Prostate gland (tissue), 2 donors: Measurements from ENCODE around the gene SPTLC1.

Source experiments
- CTCF ChIP-seq, 4 experiments: fragments of 200-600 bp in 2 of 4; fragments of 450-650 bp in 2 of 4; sonication (generic) in 2 of 4; IDR thresholded peaks; 1 replicate in 3 of 4; 2 replicates in 1 of 4; pipeline ENCODE4 v1.5.1; 2016 to 2019; ENCODE audit warnings: antibody characterized with exemption in 4 of 4, mild to moderate bottlenecking in 2 of 4, moderate library complexity in 2 of 4
- POLR2A ChIP-seq: fragments of 450-650 bp; IDR thresholded peaks from one replicate; pipeline ENCODE4 v1.6.1; 2016; ENCODE audit warnings: antibody characterized with exemption, mild to moderate bottlenecking
- POLR2AphosphoS5 ChIP-seq: sonication (generic); formaldehyde crosslinking; IDR thresholded peaks from one replicate; pipeline ENCODE4 v1.6.1; 2017; ENCODE audit warnings: antibody characterized with exemption

GRCh38 chr9:92047500-92047899 lies 67.7 kb downstream of the SPTLC1 start:
- no peak for TF ChIP-seq POLR2AphosphoS5
- TF ChIP-seq CTCF (IDR thresholded peaks at IDR 0.05): no peak
- TF ChIP-seq POLR2A: no peak
